ENCODE results near the gene SLC9A3. TPM values are rescaled to one million over a fixed set of nuclear protein-coding genes. Genes with fewer than 3 reads are reported as not detected.

SLC9A3 gene
- total RNA-seq, 2 donors from 2014 or later, result 1.1 to 1.6 TPM

DNA sequence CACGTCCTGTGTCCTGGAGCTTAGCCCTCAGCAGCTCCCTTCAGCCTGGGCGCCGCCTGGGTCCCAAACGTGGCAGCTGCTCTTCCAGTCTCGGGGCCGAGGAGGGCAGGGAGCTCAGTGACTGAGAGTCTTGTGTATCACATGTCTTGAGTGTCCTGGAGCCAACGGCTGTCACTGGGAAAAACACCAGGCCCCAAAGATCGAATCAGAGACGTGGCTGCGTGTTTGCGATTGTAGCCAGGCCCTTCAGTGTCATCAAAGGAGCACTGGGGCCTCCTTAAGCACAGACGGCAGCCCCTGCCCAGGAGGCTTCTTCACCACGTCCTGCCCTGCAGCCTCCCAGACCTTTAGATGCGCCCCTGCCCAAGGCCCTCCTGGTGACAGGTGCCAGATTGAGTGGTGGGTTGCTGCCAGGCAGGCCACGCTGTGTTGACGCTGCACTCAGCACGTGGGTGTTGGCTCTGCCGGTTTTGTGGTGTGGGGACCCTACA lies 86.9 kb downstream of the SLC9A3 start:
- H3K27ac Mint-ChIP-seq, result no peak overlapping the region
- DNase-seq (peak in 1 of 3 donors; percentile 4), ATAC-seq (no peak)
- H3K36me3 Mint-ChIP-seq (ENCODE audit: low read depth), result no peaks in the 10 kb centered on the region
- peaks cover 26% of the 10 kb centered on the region for H3K27me3 Mint-ChIP-seq
- H3K9me3 ChIP-seq (ENCODE audit: control insufficient read depth, low read length, poor library complexity, severe bottlenecking), result no peaks in the 10 kb centered on the region
- peaks cover 5% of the 10 kb centered on the region for H3K4me1 Mint-ChIP-seq
- no peak overlapping the region for H3K4me3 Mint-ChIP-seq

DNA sequence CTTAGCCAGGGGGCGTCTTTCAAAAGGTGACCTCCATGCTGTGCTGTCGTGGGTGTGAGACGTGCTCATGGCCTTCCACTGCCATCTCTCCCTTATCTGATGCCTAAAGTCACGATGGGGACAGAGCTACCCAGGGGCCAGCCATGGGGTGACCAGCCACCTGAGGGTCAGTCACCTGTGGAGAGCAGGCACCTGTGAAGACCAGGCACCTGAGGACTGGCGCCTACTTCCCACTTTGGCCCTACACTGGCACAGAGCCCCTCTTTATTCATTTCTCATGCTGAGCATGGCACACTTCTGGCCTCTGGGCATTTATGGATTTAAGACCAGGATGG lies 87.6 kb downstream of the SLC9A3 start:
- H3K4me3 Mint-ChIP-seq, result no peak overlapping the region
- no peak for ATAC-seq

DNA sequence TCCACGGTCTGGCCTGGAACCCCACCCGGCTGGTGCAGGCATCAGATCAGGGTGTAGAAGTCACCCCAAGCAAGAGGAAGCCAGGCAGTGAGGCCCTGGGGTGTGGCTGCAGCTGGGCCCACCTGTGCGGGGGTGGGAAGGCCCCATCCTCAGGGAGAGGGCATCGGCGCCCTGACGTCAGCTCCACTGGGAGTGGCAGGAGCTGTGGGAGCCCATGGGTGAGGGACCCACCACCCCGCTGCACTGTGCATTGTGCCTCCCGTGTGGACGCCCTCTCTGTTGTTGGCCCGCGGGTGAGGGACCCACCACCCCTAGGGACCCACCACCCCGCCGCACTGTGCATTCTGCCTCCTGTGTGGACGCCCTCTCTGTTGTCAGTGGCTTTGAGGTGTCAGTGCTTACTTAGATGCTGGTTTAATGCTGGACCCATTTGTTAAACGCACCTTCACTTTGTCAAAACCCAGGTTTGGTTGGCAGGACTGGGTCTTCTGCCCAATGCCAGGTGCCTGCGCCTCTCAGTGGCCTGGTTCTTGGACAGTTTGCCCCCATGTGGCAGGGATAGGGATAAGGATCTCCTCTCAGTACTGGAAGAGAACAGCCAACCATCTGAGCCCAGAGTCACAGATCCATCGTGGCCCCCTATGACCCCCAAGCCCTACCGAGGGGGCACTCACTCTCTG lies 88.1 kb downstream of the SLC9A3 start:
- H3K27ac Mint-ChIP-seq, result no peak overlapping the region
- H3K27me3 Mint-ChIP-seq, result peaks cover 34% of the 10 kb centered on the region
- H3K36me3 Mint-ChIP-seq (ENCODE audit: low read depth), result no peaks in the 10 kb centered on the region
- no peak for ATAC-seq
- peaks cover 3% of the 10 kb centered on the region for H3K4me1 Mint-ChIP-seq
- DNase-seq, result peak in 1 of 3 donors; percentile 6
- no peaks in the 10 kb centered on the region for H3K9me3 ChIP-seq (ENCODE audit: control insufficient read depth, low read length, poor library complexity, severe bottlenecking)
- no peak overlapping the region for H3K4me3 Mint-ChIP-seq

More for the DNA sequence above, 87.6 kb downstream of the SLC9A3 start:
- peak in 1 of 3 donors; percentile 2 for DNase-seq
- Mint-ChIP-seq H3K27me3 (peaks cover 33% of the 10 kb centered on the region), H3K27ac (no peak overlapping the region), H3K36me3 (ENCODE audit: low read depth) (no peaks in the 10 kb centered on the region), H3K4me1 (peaks cover 3% of the 10 kb centered on the region)
- H3K9me3 ChIP-seq (ENCODE audit: control insufficient read depth, low read length, poor library complexity, severe bottlenecking), result no peaks in the 10 kb centered on the region

DNA sequence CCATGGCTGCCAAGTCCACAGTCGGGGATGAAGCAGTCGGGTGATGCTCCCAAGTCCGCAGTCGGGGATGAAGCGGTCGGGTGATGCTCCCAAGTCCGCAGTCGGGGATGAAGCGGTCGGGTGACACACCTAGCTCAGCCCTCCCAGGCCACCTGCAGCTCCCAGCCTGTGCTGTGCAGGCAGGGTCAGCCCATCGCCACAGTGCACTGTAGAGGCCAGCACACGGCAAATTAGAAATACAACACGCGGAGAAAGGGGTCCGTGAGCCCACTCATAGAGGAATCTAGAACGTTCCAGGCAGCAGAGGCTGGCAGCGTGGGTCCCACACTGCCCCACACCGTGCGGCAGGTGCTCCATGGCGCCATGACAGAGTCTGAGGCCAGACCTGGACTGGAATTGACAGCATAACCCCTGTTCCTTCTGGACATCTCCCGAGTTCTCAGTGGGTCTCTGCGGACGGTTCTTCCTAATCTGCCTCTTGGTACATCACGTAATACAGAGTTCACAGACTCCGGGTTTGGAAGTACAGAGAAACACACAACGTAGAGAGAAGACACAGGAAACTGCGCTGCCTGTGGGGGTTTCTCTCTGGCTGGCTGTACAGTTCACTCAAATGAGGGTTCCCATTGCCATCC lies 89.0 kb downstream of the SLC9A3 start:
- Mint-ChIP-seq H3K4me1 (peaks cover under 1% of the 10 kb centered on the region), H3K4me3 (no peak overlapping the region), H3K27me3 (peaks cover 38% of the 10 kb centered on the region), H3K27ac (no peak overlapping the region), H3K36me3 (ENCODE audit: low read depth) (no peaks in the 10 kb centered on the region)
- ATAC-seq (no peak), DNase-seq (peak in 1 of 3 donors; percentile 3)
- no peaks in the 10 kb centered on the region for H3K9me3 ChIP-seq (ENCODE audit: control insufficient read depth, low read length, poor library complexity, severe bottlenecking)

DNA sequence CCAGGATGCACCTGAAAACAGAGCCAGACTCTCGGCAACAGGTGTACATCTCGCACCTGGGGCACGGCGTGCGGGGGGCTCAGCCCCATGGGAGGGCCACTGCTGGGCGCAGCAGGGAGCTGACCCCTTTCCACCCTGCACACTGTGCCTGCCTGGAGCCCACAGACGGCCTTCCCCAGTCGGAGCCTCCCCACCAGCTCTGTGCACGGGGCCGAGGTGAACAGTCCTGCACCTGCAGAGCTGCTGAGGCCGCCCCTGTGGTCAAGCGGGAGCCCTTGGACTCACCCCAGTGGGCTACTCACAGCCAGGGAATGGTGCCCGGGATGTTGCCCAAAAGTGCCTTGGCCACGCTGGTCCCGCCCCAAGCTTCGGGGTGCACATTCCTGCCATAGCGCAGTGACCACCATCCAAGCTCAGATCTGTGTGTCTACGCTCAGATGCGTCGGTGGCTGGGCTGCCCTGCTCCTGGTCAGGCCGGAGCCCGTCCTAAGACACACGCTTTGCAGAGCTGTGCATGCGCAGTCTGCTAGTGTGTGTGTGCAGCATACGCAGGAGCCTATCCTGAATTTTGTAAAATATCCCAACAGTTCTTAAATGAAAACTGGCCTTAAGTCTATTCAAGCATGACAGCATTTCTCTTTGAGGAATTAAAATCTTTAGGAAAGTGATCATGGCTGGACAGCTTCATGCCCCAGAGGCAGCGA lies 89.7 kb downstream of the SLC9A3 start:
- no peak for DNase-seq
- H3K9me3 ChIP-seq (ENCODE audit: control insufficient read depth, low read length, poor library complexity, severe bottlenecking), result no peaks in the 10 kb centered on the region
- no peaks in the 10 kb centered on the region for H3K36me3 Mint-ChIP-seq (ENCODE audit: low read depth)
- ATAC-seq, result no peak
- peaks cover 45% of the 10 kb centered on the region for H3K27me3 Mint-ChIP-seq
- H3K4me1 Mint-ChIP-seq, result no peaks in the 10 kb centered on the region
- H3K27ac Mint-ChIP-seq, result no peak overlapping the region
- H3K4me3 Mint-ChIP-seq, result no peak overlapping the region

DNA sequence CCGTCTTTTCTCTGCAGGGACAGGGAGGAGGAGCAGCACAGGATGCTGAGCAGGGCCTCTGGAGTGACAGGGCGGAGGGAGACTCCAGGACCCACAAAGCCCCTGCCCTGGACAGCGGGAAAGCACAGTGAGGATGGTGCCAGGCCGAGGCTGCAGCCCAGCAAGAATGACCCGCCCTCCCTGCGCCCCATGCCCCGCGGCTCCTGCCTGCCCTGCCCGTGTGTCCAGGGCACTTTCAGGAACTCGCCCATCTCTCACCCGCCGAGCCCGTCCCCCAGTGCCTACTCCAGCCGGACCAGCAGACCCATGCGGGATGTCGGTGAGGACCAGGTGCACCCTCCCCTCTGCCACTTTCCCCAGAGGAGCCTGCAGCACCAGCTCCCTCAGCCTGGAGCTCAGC lies 90.4 kb downstream of the SLC9A3 start:
- Mint-ChIP-seq H3K36me3 (ENCODE audit: low read depth) (no peaks in the 10 kb centered on the region), H3K4me1 (no peaks in the 10 kb centered on the region), H3K4me3 (no peak overlapping the region), H3K27me3 (peaks cover 45% of the 10 kb centered on the region), H3K27ac (no peak overlapping the region)
- H3K9me3 ChIP-seq (ENCODE audit: control insufficient read depth, low read length, poor library complexity, severe bottlenecking), result no peaks in the 10 kb centered on the region
- ATAC-seq (no peak), DNase-seq (no peak)

DNA sequence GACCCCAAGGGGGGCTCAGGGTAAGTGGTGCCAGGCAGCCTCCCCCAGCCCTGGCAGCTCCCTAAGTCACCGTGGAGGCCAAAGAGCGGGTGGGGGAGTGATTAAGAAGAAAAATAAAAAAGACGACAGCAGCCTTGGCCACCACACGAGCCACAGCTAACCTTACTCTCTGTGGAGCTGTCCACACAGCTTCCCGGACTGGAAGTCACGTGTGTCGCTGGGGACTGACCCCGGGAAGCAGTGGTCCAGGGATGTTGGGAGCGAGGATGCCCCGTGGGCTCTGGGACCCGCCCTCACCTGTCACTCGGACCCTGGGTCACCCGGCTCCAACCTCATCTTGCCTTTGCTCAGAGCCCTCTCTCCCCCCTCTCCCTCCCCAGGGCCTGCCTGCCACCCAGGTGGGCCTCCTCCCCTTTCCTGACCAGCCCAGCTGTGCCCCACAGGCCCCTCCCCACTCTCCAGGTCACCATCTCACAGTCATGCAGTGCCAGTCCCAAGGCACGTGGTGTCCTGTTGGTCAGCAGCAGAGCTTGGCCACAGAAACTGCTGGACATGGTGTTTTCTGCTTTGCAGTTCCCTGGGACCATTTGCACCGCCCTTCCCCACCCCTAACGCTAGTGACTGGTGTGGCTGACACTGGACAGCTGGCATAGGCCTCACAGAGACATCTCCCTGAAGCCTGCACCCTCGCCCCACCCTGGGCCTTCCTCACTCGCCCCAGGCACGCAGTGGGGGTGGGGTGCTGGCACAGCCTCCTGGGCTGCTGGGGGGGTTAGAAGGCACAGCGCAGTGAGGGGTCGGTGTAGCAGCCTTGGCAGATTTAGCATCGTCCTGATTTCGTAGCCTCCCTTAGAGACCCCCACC lies 91.1 kb downstream of the SLC9A3 start:
- H3K27me3 Mint-ChIP-seq, result peaks cover 48% of the 10 kb centered on the region
- H3K9me3 ChIP-seq (ENCODE audit: control insufficient read depth, low read length, poor library complexity, severe bottlenecking), result no peaks in the 10 kb centered on the region
- H3K4me3 Mint-ChIP-seq, result no peak overlapping the region
- ATAC-seq (no peak), DNase-seq (no peak)
- H3K36me3 Mint-ChIP-seq (ENCODE audit: low read depth), result no peaks in the 10 kb centered on the region
- H3K27ac Mint-ChIP-seq, result no peak overlapping the region
- no peaks in the 10 kb centered on the region for H3K4me1 Mint-ChIP-seq

DNA sequence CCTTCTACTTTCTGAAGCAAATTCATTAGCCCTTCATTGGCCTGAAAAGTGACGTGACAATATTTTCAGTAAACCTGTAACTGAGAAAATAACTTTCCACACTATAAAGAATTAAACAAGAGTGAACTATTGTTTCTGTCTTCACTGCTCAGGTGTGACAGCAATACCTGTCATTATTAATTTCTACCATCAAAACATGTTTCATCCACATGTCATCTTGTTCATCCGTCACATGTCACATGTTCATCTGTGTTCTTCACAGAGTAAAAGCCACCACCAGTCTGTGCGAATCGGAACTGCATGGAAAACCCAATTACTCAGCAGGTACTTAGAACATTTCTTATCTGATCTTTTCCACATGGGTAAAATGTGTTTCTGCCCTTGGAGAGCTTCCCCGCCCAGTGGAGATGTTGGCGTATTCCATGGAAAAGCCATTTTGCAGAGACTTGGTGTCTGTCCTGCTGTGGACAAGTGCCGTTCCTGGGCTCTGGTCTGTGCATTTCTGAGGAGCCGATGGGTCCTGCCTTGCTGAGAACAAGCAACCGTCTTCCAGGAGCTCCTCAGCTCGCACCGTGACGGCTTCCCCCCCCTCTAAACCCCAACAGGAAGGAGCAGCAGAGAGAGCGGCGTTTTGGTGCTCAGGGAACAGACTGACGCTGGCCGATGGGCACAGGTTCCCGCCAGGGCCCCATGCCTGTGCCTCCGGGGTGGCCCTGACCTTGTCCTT lies 91.9 kb downstream of the SLC9A3 start:
- H3K9me3 ChIP-seq (ENCODE audit: control insufficient read depth, low read length, poor library complexity, severe bottlenecking), result no peaks in the 10 kb centered on the region
- no peak overlapping the region for H3K4me3 Mint-ChIP-seq
- H3K4me1 Mint-ChIP-seq, result no peaks in the 10 kb centered on the region
- H3K27me3 Mint-ChIP-seq, result peaks cover 53% of the 10 kb centered on the region
- H3K27ac Mint-ChIP-seq, result no peak overlapping the region
- H3K36me3 Mint-ChIP-seq (ENCODE audit: low read depth), result no peaks in the 10 kb centered on the region
- ATAC-seq, result no peak
- DNase-seq, result no peak

DNA sequence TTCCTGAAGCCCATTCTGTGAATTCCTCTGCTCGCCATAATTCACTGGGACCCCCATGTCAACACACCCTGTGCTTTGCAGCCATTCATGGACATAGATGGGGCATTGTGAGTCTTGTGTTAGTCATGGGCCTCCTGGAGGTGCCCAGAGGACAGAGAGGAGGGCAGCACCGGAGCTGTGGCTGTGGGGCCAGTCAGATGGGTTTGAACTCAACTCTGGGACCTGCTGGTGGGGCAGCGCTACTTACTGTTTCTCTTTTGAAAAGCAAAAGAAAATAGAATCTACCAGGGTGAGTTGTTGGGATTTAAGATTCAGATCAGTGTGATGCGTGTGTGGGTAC lies 92.6 kb downstream of the SLC9A3 start:
- Mint-ChIP-seq H3K36me3 (ENCODE audit: low read depth) (no peaks in the 10 kb centered on the region), H3K4me1 (no peaks in the 10 kb centered on the region), H3K4me3 (no peak overlapping the region), H3K27ac (no peak overlapping the region), H3K27me3 (peaks cover 48% of the 10 kb centered on the region)
- ATAC-seq (no peak), DNase-seq (no peak)
- no peaks in the 10 kb centered on the region for H3K9me3 ChIP-seq (ENCODE audit: control insufficient read depth, low read length, poor library complexity, severe bottlenecking)

DNA sequence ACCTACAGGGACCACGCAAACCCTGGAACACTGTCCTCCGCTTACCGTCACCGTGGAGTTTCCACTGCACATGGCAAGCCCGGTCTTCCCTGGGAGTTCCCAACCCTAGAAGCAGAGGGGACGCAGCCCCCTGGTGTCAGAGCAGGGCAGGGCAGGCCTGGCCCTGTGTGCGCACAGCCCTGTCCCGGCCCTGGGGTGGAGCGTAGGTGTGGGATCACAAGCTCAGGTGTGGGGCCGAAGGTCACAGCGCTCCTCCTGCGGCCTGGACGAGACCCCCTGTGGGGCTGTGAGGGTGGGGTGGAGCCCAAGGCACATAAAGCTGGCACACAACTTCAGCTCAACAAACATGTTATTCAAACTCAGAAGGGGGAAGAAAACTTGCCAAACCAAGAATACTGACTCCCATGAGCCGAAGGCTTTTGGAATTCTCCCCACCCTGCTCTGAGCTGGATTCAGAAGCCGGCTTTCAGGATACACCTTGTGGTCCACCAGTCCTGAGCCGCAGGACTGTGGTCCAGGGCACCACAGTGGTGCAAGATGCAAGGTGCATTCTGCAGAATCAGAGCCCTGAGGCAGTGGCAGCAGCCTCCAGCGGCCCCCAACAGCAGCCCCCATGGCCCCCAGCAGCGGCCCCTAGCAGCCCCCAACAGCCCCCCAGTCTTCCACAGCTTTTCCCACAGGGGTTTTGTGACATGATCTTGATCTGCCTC lies 93.1 kb downstream of the SLC9A3 start:
- ATAC-seq (peak; percentile 74), DNase-seq (no peak)
- Mint-ChIP-seq H3K36me3 (ENCODE audit: low read depth) (peaks cover 3% of the 10 kb centered on the region), H3K4me3 (no peak overlapping the region), H3K27me3 (peaks cover 51% of the 10 kb centered on the region), H3K27ac (no peak overlapping the region), H3K4me1 (no peaks in the 10 kb centered on the region)
- H3K9me3 ChIP-seq (ENCODE audit: control insufficient read depth, low read length, poor library complexity, severe bottlenecking), result no peaks in the 10 kb centered on the region

DNA sequence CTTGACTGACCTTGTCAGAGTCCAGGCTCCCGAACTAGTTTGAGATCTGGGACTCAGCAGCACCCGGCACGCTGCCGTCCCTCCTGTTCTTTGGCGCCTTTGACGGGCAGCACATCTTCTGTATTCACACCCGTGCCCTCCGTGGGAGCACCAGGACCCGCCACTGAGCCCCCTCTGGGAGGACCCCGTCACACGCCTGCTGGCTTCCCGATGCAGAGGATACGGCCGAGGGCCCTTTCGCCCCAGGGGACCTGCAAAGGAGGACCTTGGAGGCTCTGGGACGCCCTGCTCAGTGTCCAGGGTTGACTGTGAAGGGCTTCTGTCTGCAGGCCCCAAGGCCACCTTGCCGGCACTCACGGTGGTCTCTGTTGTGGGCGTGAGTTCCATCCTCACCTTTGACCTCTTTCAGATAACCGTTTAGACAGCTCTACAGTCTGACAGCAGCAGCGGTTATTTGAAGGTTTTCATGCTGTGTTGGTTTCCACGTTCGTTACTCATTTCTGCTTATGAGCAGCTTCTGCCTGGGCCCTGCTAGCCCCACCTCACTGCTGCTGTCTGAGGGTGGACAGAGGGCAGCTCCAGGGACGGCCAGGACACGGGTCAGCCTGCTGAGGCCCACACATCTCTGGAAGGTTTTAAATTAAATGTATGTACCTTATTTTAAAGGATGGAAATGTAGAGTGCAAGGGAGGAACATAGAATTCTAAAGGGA lies 93.9 kb downstream of the SLC9A3 start:
- DNase-seq, result no peak
- H3K9me3 ChIP-seq (ENCODE audit: control insufficient read depth, low read length, poor library complexity, severe bottlenecking), result no peaks in the 10 kb centered on the region
- peak overlapping the region; percentile 72 for H3K4me3 Mint-ChIP-seq
- H3K36me3 Mint-ChIP-seq (ENCODE audit: low read depth), result peaks cover 5% of the 10 kb centered on the region
- no peaks in the 10 kb centered on the region for H3K4me1 Mint-ChIP-seq
- no peak overlapping the region for H3K27ac Mint-ChIP-seq
- peaks cover 51% of the 10 kb centered on the region for H3K27me3 Mint-ChIP-seq
- ATAC-seq, result no peak
